Body of pancreas (tissue), 4 donors: ENCODE measurements around the gene TNFRSF8.

ENCODE experiments used
- CTCF ChIP-seq, 7 experiments: fragments of 450-650 bp in 4 of 7; fragments of 200-600 bp in 3 of 7; sonication (generic) in 3 of 7; IDR thresholded peaks; one replicate each; pipeline ENCODE4 v1.5.1; 2016 to 2019; ENCODE audit warnings: antibody characterized with exemption in 7 of 7
- POLR2A ChIP-seq, 3 donors: fragments of 450-650 bp; IDR thresholded peaks; one replicate each; pipeline ENCODE4 v1.6.1; 2016; ENCODE audit warnings: antibody characterized with exemption in 3 of 3, mild to moderate bottlenecking in 2 of 3

- no peak for TF ChIP-seq CTCF (IDR thresholded peaks at IDR 0.05)
- TF ChIP-seq POLR2A (IDR thresholded peaks at IDR 0.05): no peak
Observed at GRCh38 chr1:12095452-12096263, 32.6 kb downstream of the TNFRSF8 start.
